Measurements from ENCODE around the gene NCMAP. TPM values are rescaled to one million over a fixed set of nuclear protein-coding genes. Genes with fewer than 3 reads are reported as not detected.

Gene NCMAP
- polyA plus RNA-seq, 1 donor from 2014 or later, result not detected

DNA sequence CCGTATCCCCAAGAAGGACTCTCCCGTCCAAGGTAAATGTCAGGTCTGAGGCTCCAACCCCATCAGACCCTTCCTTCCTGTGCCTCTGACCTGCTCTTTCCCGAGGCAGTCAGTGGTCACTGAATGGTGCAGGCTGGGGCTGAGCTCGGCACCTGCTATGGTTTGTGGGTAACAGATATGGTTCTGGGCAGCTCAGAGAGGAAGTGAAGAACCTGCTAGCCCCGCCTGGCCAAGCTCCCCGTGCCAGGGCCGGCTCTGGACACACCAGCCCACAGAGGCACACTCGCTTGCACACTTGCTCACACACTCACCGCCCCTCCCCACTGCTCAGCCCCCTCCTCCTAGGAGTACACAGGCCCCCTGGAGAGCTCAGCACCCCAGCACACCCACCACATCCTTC is 16.4 kb downstream of the NCMAP start:
- no peak for TF ChIP-seq SMC3 (conservative IDR thresholded peaks at IDR 0.05; ENCODE audit: poor library complexity)
- no peak for TF ChIP-seq EZH2 (IDR thresholded peaks at IDR 0.05; ENCODE audit: borderline replicate concordance, insufficient read depth, low read length, poor library complexity, severe bottlenecking)
- TF ChIP-seq POLR2AphosphoS5 (IDR thresholded peaks at IDR 0.05), result no peak
- TF ChIP-seq CTCF (IDR thresholded peaks at IDR 0.05; ENCODE audit: poor library complexity, severe bottlenecking), result no peak
- TF ChIP-seq TAF1 (IDR thresholded peaks at IDR 0.05; ENCODE audit: low read depth), result no peak
- TF ChIP-seq, protein P1, sequence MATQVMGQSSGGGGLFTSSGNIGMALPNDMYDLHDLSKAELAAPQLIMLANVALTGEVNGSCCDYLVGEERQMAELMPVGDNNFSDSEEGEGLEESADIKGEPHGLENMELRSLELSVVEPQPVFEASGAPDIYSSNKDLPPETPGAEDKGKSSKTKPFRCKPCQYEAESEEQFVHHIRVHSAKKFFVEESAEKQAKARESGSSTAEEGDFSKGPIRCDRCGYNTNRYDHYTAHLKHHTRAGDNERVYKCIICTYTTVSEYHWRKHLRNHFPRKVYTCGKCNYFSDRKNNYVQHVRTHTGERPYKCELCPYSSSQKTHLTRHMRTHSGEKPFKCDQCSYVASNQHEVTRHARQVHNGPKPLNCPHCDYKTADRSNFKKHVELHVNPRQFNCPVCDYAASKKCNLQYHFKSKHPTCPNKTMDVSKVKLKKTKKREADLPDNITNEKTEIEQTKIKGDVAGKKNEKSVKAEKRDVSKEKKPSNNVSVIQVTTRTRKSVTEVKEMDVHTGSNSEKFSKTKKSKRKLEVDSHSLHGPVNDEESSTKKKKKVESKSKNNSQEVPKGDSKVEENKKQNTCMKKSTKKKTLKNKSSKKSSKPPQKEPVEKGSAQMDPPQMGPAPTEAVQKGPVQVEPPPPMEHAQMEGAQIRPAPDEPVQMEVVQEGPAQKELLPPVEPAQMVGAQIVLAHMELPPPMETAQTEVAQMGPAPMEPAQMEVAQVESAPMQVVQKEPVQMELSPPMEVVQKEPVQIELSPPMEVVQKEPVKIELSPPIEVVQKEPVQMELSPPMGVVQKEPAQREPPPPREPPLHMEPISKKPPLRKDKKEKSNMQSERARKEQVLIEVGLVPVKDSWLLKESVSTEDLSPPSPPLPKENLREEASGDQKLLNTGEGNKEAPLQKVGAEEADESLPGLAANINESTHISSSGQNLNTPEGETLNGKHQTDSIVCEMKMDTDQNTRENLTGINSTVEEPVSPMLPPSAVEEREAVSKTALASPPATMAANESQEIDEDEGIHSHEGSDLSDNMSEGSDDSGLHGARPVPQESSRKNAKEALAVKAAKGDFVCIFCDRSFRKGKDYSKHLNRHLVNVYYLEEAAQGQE (IDR thresholded peaks at IDR 0.05; ENCODE audit: borderline replicate concordance), result no peak
- no peak for TF ChIP-seq EP300 (conservative IDR thresholded peaks at IDR 0.05; ENCODE audit: poor library complexity, severe bottlenecking)
- no peak for TF ChIP-seq RAD21 (conservative IDR thresholded peaks at IDR 0.05)
- no peak for TF ChIP-seq MXI1 (conservative IDR thresholded peaks at IDR 0.05; ENCODE audit: poor library complexity, severe bottlenecking)
- H3K27ac ChIP-seq (ENCODE audit: low read length), result no peak overlapping the region
- no peaks in the 10 kb centered on the region for H4K20me1 ChIP-seq (ENCODE audit: insufficient read depth)

DNA sequence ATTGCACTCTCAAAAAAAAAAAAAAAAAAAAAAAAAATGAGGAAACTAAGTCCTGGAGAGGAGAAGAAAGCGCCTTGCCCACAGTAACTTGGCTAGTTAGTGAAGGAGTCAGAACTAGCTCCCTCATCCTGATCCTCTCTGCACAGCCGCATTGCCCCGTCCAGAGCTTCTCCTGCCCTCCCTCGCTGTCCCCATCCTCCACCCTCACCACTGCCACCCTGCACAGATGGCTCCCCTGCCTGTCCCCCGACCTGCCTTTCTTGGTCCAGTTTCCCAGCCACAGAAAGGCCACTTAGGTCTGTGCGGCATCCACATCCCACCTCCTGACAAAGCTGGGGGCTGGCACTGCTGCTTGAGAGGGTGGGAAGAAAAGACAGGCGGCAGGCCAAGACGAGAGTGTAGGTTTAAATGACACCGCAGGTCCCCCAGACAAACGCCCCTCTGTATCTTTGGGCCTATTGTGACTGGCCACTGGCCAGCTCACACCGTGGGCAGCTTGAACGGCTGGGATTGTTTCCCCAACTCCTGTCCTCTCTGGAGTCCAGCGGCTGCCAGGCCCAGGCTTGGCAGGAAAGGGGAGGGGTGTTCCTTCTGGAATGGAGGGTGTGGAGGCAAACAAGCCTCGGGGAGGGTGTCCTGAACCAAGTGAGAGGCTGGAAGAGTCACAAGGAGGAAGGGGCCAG is 20.2 kb downstream of the NCMAP start:
- Histone ChIP-seq H3K9me2 (ENCODE audit: insufficient read depth, low read length) (no peaks in the 10 kb centered on the region), H3K27me3 (ENCODE audit: insufficient read depth, low read depth, low read length) (no peaks in the 10 kb centered on the region), H3K27ac (ENCODE audit: low read length) (no peak overlapping the region), H3K4me2 (ENCODE audit: low read length) (no peak overlapping the region), H2AFZ (ENCODE audit: low read depth, low read length) (no peak overlapping the region), H3K9me3 (ENCODE audit: low read length) (no peaks in the 10 kb centered on the region), H3K79me2 (replicated peaks; ENCODE audit: insufficient read depth, low read length) (no peaks in the 10 kb centered on the region), H3K36me3 (ENCODE audit: insufficient read depth, low read length) (no peaks in the 10 kb centered on the region), H3K4me3 (ENCODE audit: low read length) (no peak overlapping the region), H3F3A (ENCODE audit: insufficient read depth, low read length, poor library complexity, severe bottlenecking) (no peaks in the 10 kb centered on the region), H3K9ac (ENCODE audit: low read length) (no peak overlapping the region), H4K20me1 (ENCODE audit: insufficient read depth) (no peaks in the 10 kb centered on the region)
- TF ChIP-seq SMC3 (conservative IDR thresholded peaks at IDR 0.05; ENCODE audit: poor library complexity) (no peak), MXI1 (conservative IDR thresholded peaks at IDR 0.05; ENCODE audit: poor library complexity, severe bottlenecking) (no peak), TAF1 (IDR thresholded peaks at IDR 0.05; ENCODE audit: low read depth) (no peak), CTCF (IDR thresholded peaks at IDR 0.05; ENCODE audit: poor library complexity, severe bottlenecking) (no peak), RAD21 (conservative IDR thresholded peaks at IDR 0.05) (no peak), EP300 (conservative IDR thresholded peaks at IDR 0.05; ENCODE audit: poor library complexity, severe bottlenecking) (no peak), EZH2 (IDR thresholded peaks at IDR 0.05; ENCODE audit: borderline replicate concordance, insufficient read depth, low read length, poor library complexity, severe bottlenecking) (no peak), POLR2AphosphoS5 (IDR thresholded peaks at IDR 0.05) (no peak)
- TF ChIP-seq, protein P1 (IDR thresholded peaks at IDR 0.05; ENCODE audit: borderline replicate concordance), result no peak

More for the DNA sequence above, 16.4 kb downstream of the NCMAP start:
- Histone ChIP-seq H2AFZ (ENCODE audit: low read depth, low read length) (no peak overlapping the region), H3F3A (ENCODE audit: insufficient read depth, low read length, poor library complexity, severe bottlenecking) (no peaks in the 10 kb centered on the region), H3K79me2 (replicated peaks; ENCODE audit: insufficient read depth, low read length) (no peaks in the 10 kb centered on the region), H3K9me3 (ENCODE audit: low read length) (no peaks in the 10 kb centered on the region), H3K4me2 (ENCODE audit: low read length) (no peak overlapping the region), H3K9me2 (ENCODE audit: insufficient read depth, low read length) (no peaks in the 10 kb centered on the region), H3K27me3 (ENCODE audit: insufficient read depth, low read depth, low read length) (no peaks in the 10 kb centered on the region), H3K4me3 (ENCODE audit: low read length) (no peak overlapping the region), H3K36me3 (ENCODE audit: insufficient read depth, low read length) (no peaks in the 10 kb centered on the region), H3K9ac (ENCODE audit: low read length) (no peak overlapping the region)
